NCI-H1694 (cell line): Measurements from ENCODE around the gene TAS2R41.
"Not testable (repeated sequence)": the region's sequence is repeated elsewhere in the genome, so short reads cannot be mapped to it uniquely, and the experiment has no call there.

ENCODE experiments used
- DNase-seq: peaks from one replicate; lab custom pipeline; 2025; lab: John Stamatoyannopoulos, UW

Gene TAS2R41

GRCh38 chr7:143456992-143457793 is 20.5 kb upstream of the TAS2R41 start:
- DNase-seq = no peak

GRCh38 chr7:143458263-143458662 is 19.4 kb upstream of the TAS2R41 start:
- DNase-seq = no peak

GRCh38 chr7:143458681-143459080 is 19.0 kb upstream of the TAS2R41 start:
- DNase-seq = no peak

GRCh38 chr7:143459359-143459758 is 18.3 kb upstream of the TAS2R41 start:
- no peak for DNase-seq

- DNase-seq = no peak
Observed at GRCh38 chr7:143460271-143460979, 17.2 kb upstream of the TAS2R41 start.

- DNase-seq = no peak
Observed at GRCh38 chr7:143462045-143462444, 15.6 kb upstream of the TAS2R41 start.

- no peak for DNase-seq
Observed at GRCh38 chr7:143463556-143463955, 14.1 kb upstream of the TAS2R41 start.

GRCh38 chr7:143463957-143464356 is 13.7 kb upstream of the TAS2R41 start:
- no peak for DNase-seq

- no peak for DNase-seq
Observed at GRCh38 chr7:143467724-143468123, 9.9 kb upstream of the TAS2R41 start.

GRCh38 chr7:143472071-143472689 is 5.5 kb upstream of the TAS2R41 start:
- DNase-seq = not testable (repeated sequence)

- DNase-seq = no peak
Observed at GRCh38 chr7:143479055-143479766, 1.5 kb downstream of the TAS2R41 start.

- DNase-seq = no peak
Observed at GRCh38 chr7:143480501-143480900, 2.8 kb downstream of the TAS2R41 start.

- DNase-seq = no peak
Observed at GRCh38 chr7:143484119-143484518, 6.4 kb downstream of the TAS2R41 start.

- DNase-seq = no peak
Observed at GRCh38 chr7:143485094-143485493, 7.4 kb downstream of the TAS2R41 start.

- DNase-seq = no peak
Observed at GRCh38 chr7:143485500-143485899, 7.8 kb downstream of the TAS2R41 start.

- not testable (repeated sequence) for DNase-seq
Observed at GRCh38 chr7:143486266-143486665, 8.6 kb downstream of the TAS2R41 start.

GRCh38 chr7:143487061-143487460 is 9.4 kb downstream of the TAS2R41 start:
- no peak for DNase-seq

- DNase-seq = no peak
Observed at GRCh38 chr7:143487566-143487965, 9.9 kb downstream of the TAS2R41 start.

GRCh38 chr7:143490717-143491306 is 13.1 kb downstream of the TAS2R41 start:
- no peak for DNase-seq

- DNase-seq = no peak
Observed at GRCh38 chr7:143492043-143492471, 14.4 kb downstream of the TAS2R41 start.

- no peak for DNase-seq
Observed at GRCh38 chr7:143492799-143493739, 15.4 kb downstream of the TAS2R41 start.
